Panc1 (cell line): Measurements from ENCODE around the gene RMC1. TPM values are rescaled to one million over a fixed set of nuclear protein-coding genes. Genes with fewer than 3 reads are reported as not detected.

Experiments
- ATAC-seq: fragments of 200-7000 bp; cut with Tn5 transposase; 2 replicates; pipeline ENCODE4 v1.9.1; 2020; ENCODE audit warnings: mild to moderate bottlenecking, moderate library complexity
- BruUV-seq: library from RNA; stranded (reverse); fragments of 400-500 nt; replicated peaks from 2 replicates; lab custom pipeline; 2021; lab: Mats Ljungman, UMichigan
- CTCF ChIA-PET: fragments of 300-600 bp; sonication (Branson Sonifier 250); formaldehyde crosslinking; loops from one replicate; lab custom pipeline; 2022; ENCODE audit warnings: antibody characterized with exemption; lab: Charles Lee
- POLR2A ChIA-PET: fragments of 300-600 bp; sonication (Branson Sonifier 250); formaldehyde crosslinking; loops from one replicate; lab custom pipeline; 2022; ENCODE audit warnings: antibody characterized with exemption; lab: Charles Lee
- DNase-seq: peaks from one replicate; pipeline ENCODE4 v3.0.0-alpha.2; 2010; ENCODE audit warnings: low read depth, low spot score
- H3K27ac ChIP-seq: 2 replicates; pipeline ENCODE4 v1.5.1; 2011; ENCODE audit warnings: mild to moderate bottlenecking, low read length, inconsistent platforms
- H3K27me3 ChIP-seq: fragments of 200-500 bp; sonication (Bioruptor generic); 2 replicates; pipeline ENCODE4 v1.6.0; 2014; ENCODE audit warnings: low read length, inconsistent platforms; ENCODE audit not compliant: control insufficient read depth, insufficient read depth
- H3K36me3 ChIP-seq: fragments of 200-500 bp; sonication (Bioruptor generic); 2 replicates; pipeline ENCODE4 v1.5.1; 2014; ENCODE audit warnings: inconsistent platforms, mild to moderate bottlenecking, low read length, moderate library complexity; ENCODE audit not compliant: control insufficient read depth, insufficient read depth
- H3K4me1 ChIP-seq: 2 replicates; pipeline ENCODE4 v1.5.1; 2011; ENCODE audit warnings: inconsistent platforms, mild to moderate bottlenecking, low read length, moderate library complexity; ENCODE audit not compliant: control insufficient read depth, insufficient read depth
- H3K4me3 ChIP-seq, 2 experiments: 2 replicates each; pipeline ENCODE4 v1.5.1; 2011 to 2012; ENCODE audit warnings: low read depth in 2 of 2, low read length in 2 of 2, mild to moderate bottlenecking in 2 of 2, inconsistent platforms in 1 of 2, moderate library complexity in 1 of 2
- H3K9me3 ChIP-seq: fragments of 200-500 bp; sonication (Bioruptor generic); 2 replicates; pipeline ENCODE4 v1.5.1; 2014; ENCODE audit warnings: low read depth, mild to moderate bottlenecking, inconsistent platforms, low read length, moderate library complexity; ENCODE audit not compliant: control insufficient read depth, insufficient read depth
- POLR2AphosphoS5 ChIP-seq: IDR thresholded peaks from 2 replicates; pipeline ENCODE4 v1.6.1; 2012; ENCODE audit warnings: mild to moderate bottlenecking, low read depth, low read length, moderate library complexity
- SIN3A ChIP-seq: IDR thresholded peaks from 2 replicates; pipeline ENCODE4 v1.6.1; 2012; ENCODE audit warnings: low read depth, mild to moderate bottlenecking, low read length, moderate library complexity, borderline replicate concordance; ENCODE audit not compliant: insufficient read depth
- TCF7L2 ChIP-seq: IDR thresholded peaks from 2 replicates; pipeline ENCODE4 v1.6.1; 2011; ENCODE audit warnings: mild to moderate bottlenecking, low read depth, low read length, inconsistent platforms
- in situ Hi-C: cut with HindIII; loops from 2 replicates; pipeline ENCODE4 v1.10.0; 2016; ENCODE audit warnings: low sequenced_read_pairs, low pct_unique_long_range_greater_than_20kb
- intact Hi-C: fragments of 100-400 bp; cut with micrococcal nuclease; formaldehyde crosslinking; loops from one replicate; pipeline ENCODE4 v1.10.0; 2022; ENCODE audit not compliant: unreplicated experiment
- total RNA-seq: library from RNA; stranded (reverse); gene quantifications from one replicate; pipeline ENCODE4 v1.2.1, GENCODE V29; 2021; ENCODE audit not compliant: unreplicated experiment
- TF ChIP-seq, protein P1 (sequence below), 2 experiments: IDR thresholded peaks; 2 replicates each; pipeline ENCODE4 v1.6.1; 2011 to 2012; ENCODE audit warnings: low read depth in 2 of 2, control low read depth in 1 of 2, low read length in 1 of 2, mild to moderate bottlenecking in 1 of 2, moderate library complexity in 1 of 2; ENCODE audit not compliant: insufficient read depth in 1 of 2
- TF ChIP-seq, protein P2 (sequence below): fragments of 450-650 bp; IDR thresholded peaks from 2 replicates; pipeline ENCODE4 v1.5.1; 2017; ENCODE audit warnings: mild to moderate bottlenecking

The RMC1 gene
- total RNA-seq, 1 experiment from 2014 or later = 57.4 TPM

DNA sequence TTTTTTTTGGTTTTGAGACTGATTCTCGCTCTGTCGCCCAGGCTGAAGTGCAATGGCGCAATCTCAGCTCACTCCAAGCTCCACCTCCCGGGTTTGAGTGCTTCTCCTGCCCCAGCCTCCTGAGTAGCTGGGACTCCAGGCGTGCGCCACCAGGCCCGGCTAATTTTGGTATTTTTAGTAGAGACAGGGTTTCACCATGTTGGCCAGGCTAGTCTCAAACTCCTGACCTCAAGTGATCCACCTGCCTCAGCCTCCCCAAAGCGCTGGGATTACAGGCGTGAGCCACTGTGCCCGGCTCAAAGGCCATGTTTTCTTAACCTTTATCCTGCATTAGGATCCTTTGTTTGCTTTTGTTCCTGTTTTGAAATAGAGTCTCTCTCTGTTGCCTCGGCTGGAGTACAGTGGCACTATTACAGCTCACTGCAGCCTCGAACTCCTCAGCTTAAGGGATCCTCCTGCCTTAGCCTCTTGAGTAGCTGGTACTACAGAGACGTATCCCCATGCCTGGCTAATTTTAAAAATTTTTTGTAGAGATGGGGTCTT is 42.0 kb downstream of the RMC1 start:
- no peaks in the 10 kb centered on the region for H3K27me3 ChIP-seq
- no TSS peak for BruUV-seq

DNA sequence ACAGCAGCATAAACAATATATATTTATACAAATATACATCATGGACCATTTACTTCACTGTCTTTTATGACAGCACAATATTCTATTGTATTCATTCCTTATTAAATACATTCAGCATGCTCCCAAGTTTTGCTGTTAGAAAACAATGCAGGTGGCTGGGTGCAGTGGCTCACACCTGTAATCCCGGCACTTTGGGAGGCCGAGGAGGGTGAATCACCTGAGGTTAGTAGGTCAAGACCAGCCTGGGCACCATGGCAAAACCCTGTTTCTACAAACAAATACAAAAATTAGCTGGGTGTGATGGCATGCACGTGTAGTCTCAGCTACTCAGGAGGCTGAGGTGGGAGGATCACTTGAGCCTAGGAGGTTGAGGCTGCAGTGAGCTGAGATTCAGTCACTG is 44.0 kb downstream of the RMC1 start:
- H3K27me3 ChIP-seq = no peaks in the 10 kb centered on the region
- ChIA-PET CTCF (interaction anchor here (0.8 kb wide), 1 partner anchor 37 kb away, joined by 4 read pairs; no protein-coding TSS in a partner anchor), POLR2A (no interaction called here)
- H3K36me3 ChIP-seq = peaks cover 17% of the 10 kb centered on the region
- TF ChIP-seq, protein P1, sequence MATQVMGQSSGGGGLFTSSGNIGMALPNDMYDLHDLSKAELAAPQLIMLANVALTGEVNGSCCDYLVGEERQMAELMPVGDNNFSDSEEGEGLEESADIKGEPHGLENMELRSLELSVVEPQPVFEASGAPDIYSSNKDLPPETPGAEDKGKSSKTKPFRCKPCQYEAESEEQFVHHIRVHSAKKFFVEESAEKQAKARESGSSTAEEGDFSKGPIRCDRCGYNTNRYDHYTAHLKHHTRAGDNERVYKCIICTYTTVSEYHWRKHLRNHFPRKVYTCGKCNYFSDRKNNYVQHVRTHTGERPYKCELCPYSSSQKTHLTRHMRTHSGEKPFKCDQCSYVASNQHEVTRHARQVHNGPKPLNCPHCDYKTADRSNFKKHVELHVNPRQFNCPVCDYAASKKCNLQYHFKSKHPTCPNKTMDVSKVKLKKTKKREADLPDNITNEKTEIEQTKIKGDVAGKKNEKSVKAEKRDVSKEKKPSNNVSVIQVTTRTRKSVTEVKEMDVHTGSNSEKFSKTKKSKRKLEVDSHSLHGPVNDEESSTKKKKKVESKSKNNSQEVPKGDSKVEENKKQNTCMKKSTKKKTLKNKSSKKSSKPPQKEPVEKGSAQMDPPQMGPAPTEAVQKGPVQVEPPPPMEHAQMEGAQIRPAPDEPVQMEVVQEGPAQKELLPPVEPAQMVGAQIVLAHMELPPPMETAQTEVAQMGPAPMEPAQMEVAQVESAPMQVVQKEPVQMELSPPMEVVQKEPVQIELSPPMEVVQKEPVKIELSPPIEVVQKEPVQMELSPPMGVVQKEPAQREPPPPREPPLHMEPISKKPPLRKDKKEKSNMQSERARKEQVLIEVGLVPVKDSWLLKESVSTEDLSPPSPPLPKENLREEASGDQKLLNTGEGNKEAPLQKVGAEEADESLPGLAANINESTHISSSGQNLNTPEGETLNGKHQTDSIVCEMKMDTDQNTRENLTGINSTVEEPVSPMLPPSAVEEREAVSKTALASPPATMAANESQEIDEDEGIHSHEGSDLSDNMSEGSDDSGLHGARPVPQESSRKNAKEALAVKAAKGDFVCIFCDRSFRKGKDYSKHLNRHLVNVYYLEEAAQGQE (IDR thresholded peaks at IDR 0.05; ENCODE audit: insufficient read depth in 1 of 2, low read depth in 2 of 2, low read length in 1 of 2) = no peak
- TF ChIP-seq TCF7L2 (no peak), SIN3A (no peak), POLR2AphosphoS5 (no peak)
- TF ChIP-seq, protein P2, sequence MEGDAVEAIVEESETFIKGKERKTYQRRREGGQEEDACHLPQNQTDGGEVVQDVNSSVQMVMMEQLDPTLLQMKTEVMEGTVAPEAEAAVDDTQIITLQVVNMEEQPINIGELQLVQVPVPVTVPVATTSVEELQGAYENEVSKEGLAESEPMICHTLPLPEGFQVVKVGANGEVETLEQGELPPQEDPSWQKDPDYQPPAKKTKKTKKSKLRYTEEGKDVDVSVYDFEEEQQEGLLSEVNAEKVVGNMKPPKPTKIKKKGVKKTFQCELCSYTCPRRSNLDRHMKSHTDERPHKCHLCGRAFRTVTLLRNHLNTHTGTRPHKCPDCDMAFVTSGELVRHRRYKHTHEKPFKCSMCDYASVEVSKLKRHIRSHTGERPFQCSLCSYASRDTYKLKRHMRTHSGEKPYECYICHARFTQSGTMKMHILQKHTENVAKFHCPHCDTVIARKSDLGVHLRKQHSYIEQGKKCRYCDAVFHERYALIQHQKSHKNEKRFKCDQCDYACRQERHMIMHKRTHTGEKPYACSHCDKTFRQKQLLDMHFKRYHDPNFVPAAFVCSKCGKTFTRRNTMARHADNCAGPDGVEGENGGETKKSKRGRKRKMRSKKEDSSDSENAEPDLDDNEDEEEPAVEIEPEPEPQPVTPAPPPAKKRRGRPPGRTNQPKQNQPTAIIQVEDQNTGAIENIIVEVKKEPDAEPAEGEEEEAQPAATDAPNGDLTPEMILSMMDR = no peak
- in situ Hi-C loops = no loop called here
- H3K9me3 ChIP-seq = no peaks in the 10 kb centered on the region
- H3K4me3 ChIP-seq = no peak overlapping the region
- no peaks in the 10 kb centered on the region for H3K4me1 ChIP-seq
- intact Hi-C loops = no loop called here
- DNase-seq (no peak), ATAC-seq (no peak)
- no peak overlapping the region for H3K27ac ChIP-seq
- BruUV-seq = no TSS peak

More for the DNA sequence above, 42.0 kb downstream of the RMC1 start:
- intact Hi-C loops = no loop called here
- TF ChIP-seq, protein P2 = no peak
- TF ChIP-seq SIN3A (no peak), POLR2AphosphoS5 (no peak), TCF7L2 (no peak)
- TF ChIP-seq, protein P1 (IDR thresholded peaks at IDR 0.05; ENCODE audit: insufficient read depth in 1 of 2, low read depth in 2 of 2, low read length in 1 of 2) = no peak
- ChIA-PET POLR2A (no interaction called here), CTCF (no interaction called here)
- ATAC-seq (no peak), DNase-seq (no peak)
- Histone ChIP-seq H3K27ac (no peak overlapping the region), H3K36me3 (peaks cover 23% of the 10 kb centered on the region), H3K4me3 (no peak overlapping the region), H3K4me1 (no peaks in the 10 kb centered on the region), H3K9me3 (no peaks in the 10 kb centered on the region)
- in situ Hi-C loops = no loop called here
